HepG2 (cell line): ENCODE measurements around the gene NOVA2. TPM values are rescaled to one million over a fixed set of nuclear protein-coding genes. Genes with fewer than 3 reads are reported as not detected.

Experiments
- AHR ChIP-seq: IDR thresholded peaks from 2 replicates; pipeline ENCODE4 v1.6.1; 2018; ENCODE audit warnings: missing genetic modification reagents, missing compliant biosample characterization
- ARNT2 ChIP-seq: sonication (generic); formaldehyde crosslinking; IDR thresholded peaks from 2 replicates; pipeline ENCODE4 v1.8.0; 2022; ENCODE audit warnings: mild to moderate bottlenecking, low read depth, missing genetic modification reagents, moderate library complexity
- EZH2 ChIP-seq: conservative IDR thresholded peaks from 2 replicates; pipeline ENCODE4 v1.6.1; 2012; ENCODE audit warnings: mild to moderate bottlenecking, low read depth, low read length, moderate library complexity
- FOXC1 ChIP-seq: sonication (generic); formaldehyde crosslinking; IDR thresholded peaks from 2 replicates; pipeline ENCODE4 v1.8.0; 2022; ENCODE audit warnings: mild to moderate bottlenecking, missing genetic modification reagents, borderline replicate concordance
- GFI1 ChIP-seq: sonication (generic); formaldehyde crosslinking; IDR thresholded peaks from 2 replicates; pipeline ENCODE4 v1.5.0; 2020; ENCODE audit warnings: missing genetic modification reagents, mild to moderate bottlenecking, borderline replicate concordance
- MTERF4 ChIP-seq: sonication (generic); formaldehyde crosslinking; IDR thresholded peaks from 2 replicates; pipeline ENCODE4 v1.8.0; 2023; ENCODE audit warnings: mild to moderate bottlenecking, missing genetic modification reagents
- POLR2A ChIP-seq, 2 experiments: IDR thresholded peaks; 2 replicates each; pipeline ENCODE4 v1.6.1; 2011; ENCODE audit warnings: low read depth in 2 of 2, low read length in 2 of 2, mild to moderate bottlenecking in 1 of 2, moderate library complexity in 1 of 2; ENCODE audit not compliant: insufficient read depth in 1 of 2
- RARA ChIP-seq: IDR thresholded peaks from 2 replicates; pipeline ENCODE4 v1.6.1; 2016; ENCODE audit warnings: missing genetic modification reagents, missing compliant biosample characterization
- SAP130 ChIP-seq: IDR thresholded peaks from 2 replicates; pipeline ENCODE4 v1.6.1; 2016; ENCODE audit warnings: low read depth
- TGIF2 ChIP-seq: IDR thresholded peaks from 2 replicates; pipeline ENCODE4 v1.6.1; 2016; ENCODE audit warnings: control low read depth, missing compliant biosample characterization
- ZBTB26 ChIP-seq: IDR thresholded peaks from 2 replicates; pipeline ENCODE4 v1.6.1; 2016; ENCODE audit warnings: missing compliant biosample characterization, missing genetic modification reagents, borderline replicate concordance
- ZNF572 ChIP-seq: sonication (generic); formaldehyde crosslinking; IDR thresholded peaks from 2 replicates; pipeline ENCODE4 v1.5.1; 2020; ENCODE audit warnings: mild to moderate bottlenecking, missing genetic modification reagents
- ZNF607 ChIP-seq: sonication (generic); formaldehyde crosslinking; IDR thresholded peaks from 2 replicates; pipeline ENCODE4 v1.5.1; 2020; ENCODE audit warnings: missing genetic modification reagents, mild to moderate bottlenecking, borderline replicate concordance
- ZNF816 ChIP-seq: sonication (generic); formaldehyde crosslinking; IDR thresholded peaks from 2 replicates; pipeline ENCODE4 v1.8.0; 2022; ENCODE audit warnings: missing genetic modification reagents, mild to moderate bottlenecking, borderline replicate concordance
- ZSCAN20 ChIP-seq: sonication (generic); formaldehyde crosslinking; IDR thresholded peaks from 2 replicates; pipeline ENCODE4 v1.4.0; 2020; ENCODE audit warnings: missing genetic modification reagents, mild to moderate bottlenecking, borderline replicate concordance
- ZXDC ChIP-seq: sonication (generic); formaldehyde crosslinking; IDR thresholded peaks from 2 replicates; pipeline ENCODE4 v1.5.0; 2020; ENCODE audit warnings: mild to moderate bottlenecking, missing genetic modification reagents
- polyA plus RNA-seq, 8 experiments: library from polyadenylated mRNA; depleted of rRNA in 3 of 8; stranded (reverse) in 7 of 8; unstranded in 1 of 8; fragments of >200 nt; fragmentation: Illumina TruSeq in 4 of 8; extraction: Trizol in 4 of 8; gene quantifications; 2 replicates each; pipeline versions ENCODE4 v1.2.1 to v1.2.3, GENCODE V29; 2011 to 2016; ENCODE audit warnings: low read depth in 4 of 8, missing spikeins in 1 of 8, mixed read lengths in 1 of 8; ENCODE audit not compliant: insufficient read depth in 1 of 8
- total RNA-seq, 5 experiments: library from RNA; depleted of rRNA; stranded (reverse); fragments of >200 nt; fragmentation: Illumina TruSeq; extraction: Trizol; gene quantifications; 2 replicates each; pipeline ENCODE4 v1.2.3, GENCODE V29; 2016; ENCODE audit warnings: low read depth in 1 of 5
- TF ChIP-seq, protein P1 (sequence below): IDR thresholded peaks from 2 replicates; pipeline ENCODE4 v1.6.1; 2018; ENCODE audit warnings: missing genetic modification reagents
- TF ChIP-seq, protein P2 (sequence below): sonication (generic); formaldehyde crosslinking; IDR thresholded peaks from 2 replicates; pipeline ENCODE4 v1.4.0; 2020; ENCODE audit warnings: missing genetic modification reagents

Gene NOVA2
- total and polyA plus RNA-seq, 2 of the 13 experiments (the other 11 are each of a cell fraction or from before 2014, with no cell fraction given): not detected

DNA sequence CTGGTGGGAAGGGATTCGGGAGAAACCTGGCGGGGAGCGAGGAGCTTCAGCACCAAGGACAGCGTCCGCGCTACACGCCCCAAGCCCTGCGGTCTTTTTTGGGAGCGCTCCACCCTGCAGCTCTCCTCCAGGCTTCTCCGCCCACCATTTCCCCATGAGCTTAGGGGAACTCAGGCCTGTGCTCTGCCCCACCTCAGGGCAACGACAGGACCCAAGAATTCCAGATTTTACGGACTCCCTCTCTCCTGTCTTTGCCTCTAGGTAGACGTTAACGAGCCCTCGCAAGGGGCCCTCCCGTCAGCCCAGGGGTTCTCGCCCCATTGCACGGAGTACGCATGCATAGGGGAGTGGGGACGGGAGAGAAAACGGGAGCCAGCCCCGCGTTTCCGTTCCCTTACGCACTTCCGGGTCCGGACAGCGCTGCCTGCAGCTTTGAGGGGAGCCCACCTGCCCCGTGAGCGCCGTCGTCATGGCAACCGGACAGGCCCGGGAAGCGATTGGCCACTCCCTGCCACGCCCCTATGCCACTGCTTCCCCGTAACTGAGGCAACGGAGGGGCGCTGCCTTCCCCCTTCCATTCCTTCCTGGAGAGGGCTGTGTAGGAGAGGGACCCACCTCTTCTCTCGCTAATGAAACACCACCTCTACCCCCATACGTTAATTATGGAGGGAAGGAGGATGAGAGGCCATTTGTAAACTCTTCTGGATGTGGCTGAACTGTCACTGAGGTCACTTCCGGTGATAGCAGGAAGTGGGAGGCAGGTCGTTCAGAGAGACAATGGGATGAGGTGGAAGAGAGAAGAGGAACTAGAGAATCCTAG, 20.8 kb downstream of the NOVA2 start (continued):
- peak; percentile 59 for TF ChIP-seq ZNF607 (CRISPR knock-in tag)
- 0 out of 2 replicates have a peak, but pooled peaks have one; percentile 56 for TF ChIP-seq ZBTB26 (CRISPR knock-in tag)
- peak; percentile 36; the same call in 1 of the 2 replicates for TF ChIP-seq RARA
- 0 out of 2 replicates have a peak, but pooled peaks have one; percentile 43 for TF ChIP-seq FOXC1 (CRISPR knock-in tag)
- no peak for TF ChIP-seq EZH2
- TF ChIP-seq GFI1 (CRISPR knock-in tag): no peak
- TF ChIP-seq, protein P1, sequence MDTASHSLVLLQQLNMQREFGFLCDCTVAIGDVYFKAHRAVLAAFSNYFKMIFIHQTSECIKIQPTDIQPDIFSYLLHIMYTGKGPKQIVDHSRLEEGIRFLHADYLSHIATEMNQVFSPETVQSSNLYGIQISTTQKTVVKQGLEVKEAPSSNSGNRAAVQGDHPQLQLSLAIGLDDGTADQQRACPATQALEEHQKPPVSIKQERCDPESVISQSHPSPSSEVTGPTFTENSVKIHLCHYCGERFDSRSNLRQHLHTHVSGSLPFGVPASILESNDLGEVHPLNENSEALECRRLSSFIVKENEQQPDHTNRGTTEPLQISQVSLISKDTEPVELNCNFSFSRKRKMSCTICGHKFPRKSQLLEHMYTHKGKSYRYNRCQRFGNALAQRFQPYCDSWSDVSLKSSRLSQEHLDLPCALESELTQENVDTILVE (CRISPR knock-in tag): 0 out of 2 replicates have a peak, but pooled peaks have one; percentile 46
- TF ChIP-seq ZXDC: peak; percentile 34; the same call in 1 of the 2 replicates
- TF ChIP-seq AHR: 0 out of 2 replicates have a peak, but pooled peaks have one; percentile 36
- peak; percentile 65; the same call in 1 of the 2 replicates for TF ChIP-seq TGIF2 (CRISPR knock-in tag)
- TF ChIP-seq ARNT2: peak; percentile 40; the same call in 1 of the 2 replicates
- TF ChIP-seq ZNF816: no peak
- TF ChIP-seq ZSCAN20 (CRISPR knock-in tag): no peak
- TF ChIP-seq POLR2A (IDR thresholded peaks at IDR 0.05; ENCODE audit: insufficient read depth in 1 of 2, low read depth in 2 of 2, low read length in 2 of 2): no peak
- TF ChIP-seq, protein P2, sequence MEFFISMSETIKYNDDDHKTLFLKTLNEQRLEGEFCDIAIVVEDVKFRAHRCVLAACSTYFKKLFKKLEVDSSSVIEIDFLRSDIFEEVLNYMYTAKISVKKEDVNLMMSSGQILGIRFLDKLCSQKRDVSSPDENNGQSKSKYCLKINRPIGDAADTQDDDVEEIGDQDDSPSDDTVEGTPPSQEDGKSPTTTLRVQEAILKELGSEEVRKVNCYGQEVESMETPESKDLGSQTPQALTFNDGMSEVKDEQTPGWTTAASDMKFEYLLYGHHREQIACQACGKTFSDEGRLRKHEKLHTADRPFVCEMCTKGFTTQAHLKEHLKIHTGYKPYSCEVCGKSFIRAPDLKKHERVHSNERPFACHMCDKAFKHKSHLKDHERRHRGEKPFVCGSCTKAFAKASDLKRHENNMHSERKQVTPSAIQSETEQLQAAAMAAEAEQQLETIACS (CRISPR knock-in tag): no peak
- TF ChIP-seq ZNF572 (CRISPR knock-in tag): peak; percentile 36; the same call in 1 of the 2 replicates
- TF ChIP-seq SAP130: peak; percentile 22; the same call in 1 of the 2 replicates
- peak; percentile 54; the same call in 1 of the 2 replicates for TF ChIP-seq MTERF4
